K562 (cell line): ENCODE measurements around the gene ITPR2. TPM values are rescaled to one million over a fixed set of nuclear protein-coding genes. Genes with fewer than 3 reads are reported as not detected.

Source experiments
- BCL6 ChIP-seq: fragments of 250-450 bp; sonication (Bioruptor Pico); IDR thresholded peaks from 2 replicates; pipeline ENCODE4 v1.4.0; 2020
- HNRNPH1 ChIP-seq: fragments of 200-400 bp; formaldehyde crosslinking; optimal IDR thresholded peaks from 2 replicates; pipeline ENCODE3; 2017; ENCODE audit warnings: low read depth, mild to moderate bottlenecking, low read length, moderate library complexity
- SIRT6 ChIP-seq: IDR thresholded peaks from one replicate; pipeline ENCODE4 v1.6.1; 2012; ENCODE audit warnings: low read depth, mild to moderate bottlenecking, control low read depth, inconsistent platforms, low read length, moderate library complexity
- SMARCE1 ChIP-seq: fragments of 450-650 bp; IDR thresholded peaks from 2 replicates; pipeline ENCODE4 v1.7.1; 2016; ENCODE audit warnings: mild to moderate bottlenecking
- TRIM28 ChIP-seq: fragments of 450-650 bp; IDR thresholded peaks from 2 replicates; pipeline ENCODE4 v1.6.1; 2017
- U2AF2 ChIP-seq: fragments of 200-400 bp; formaldehyde crosslinking; optimal IDR thresholded peaks from 2 replicates; pipeline ENCODE3; 2017; ENCODE audit warnings: low read depth, mild to moderate bottlenecking, low read length
- ZNF347 ChIP-seq: fragments of 450-650 bp; formaldehyde crosslinking; IDR thresholded peaks from 2 replicates; pipeline ENCODE4 v1.4.0; 2020; ENCODE audit warnings: low read depth, mild to moderate bottlenecking, moderate library complexity
- ZNF408 ChIP-seq: fragments of 250-450 bp; sonication (Bioruptor Pico); IDR thresholded peaks from 2 replicates; pipeline ENCODE4 v1.4.0; 2020; ENCODE audit warnings: low read depth, mild to moderate bottlenecking, moderate library complexity
- polyA plus RNA-seq, 8 experiments: library from polyadenylated mRNA; depleted of rRNA in 4 of 8; stranded (reverse) in 5 of 8; unstranded in 3 of 8; fragments of >200 nt; fragmentation: Nextera tagmentation in 2 of 8; fragmentation: Illumina TruSeq in 1 of 8; extraction: Ambion mirVana in 2 of 8; extraction: Trizol in 1 of 8; gene quantifications; 2 replicates each; pipeline versions ENCODE4 v1.2.1 to v1.2.3, GENCODE V29; 2011 to 2014; ENCODE audit warnings: inconsistent platforms in 1 of 8, missing spikeins in 1 of 8
- total RNA-seq, 7 experiments: library from RNA; depleted of rRNA in 6 of 7; stranded (reverse); fragments of >200 nt in 6 of 7; fragmentation: Illumina TruSeq in 2 of 7; extraction: Trizol in 2 of 7; gene quantifications; 2 replicates each; pipeline versions ENCODE4 v1.2.1 to v1.2.3, GENCODE V29; 2011 to 2021; ENCODE audit warnings: low replicate concordance in 1 of 7
- TF ChIP-seq, protein P1 (sequence below), 2 experiments: fragments of 450-650 bp; formaldehyde crosslinking in 1 of 2; IDR thresholded peaks; 2 replicates each; pipeline versions ENCODE4 v1.4.0 to v1.6.1; 2014 to 2020; ENCODE audit warnings: mild to moderate bottlenecking in 2 of 2, borderline replicate concordance in 1 of 2, low read depth in 1 of 2
- TF ChIP-seq, protein P2 (sequence below), 2 experiments: fragments of 450-650 bp; IDR thresholded peaks; 2 replicates each; pipeline ENCODE4 v1.6.1; 2016
- TF ChIP-seq, protein P3 (sequence below): sonication (generic); formaldehyde crosslinking; IDR thresholded peaks from 2 replicates; pipeline ENCODE4 v1.8.0; 2022; ENCODE audit warnings: mild to moderate bottlenecking, missing genetic modification reagents

ITPR2 gene
- total and polyA plus RNA-seq, 9 of the 15 experiments (the other 6 are each of a cell fraction or from before 2014, with no cell fraction given) = 0.21 to 3.3 (median 0.95) TPM

DNA sequence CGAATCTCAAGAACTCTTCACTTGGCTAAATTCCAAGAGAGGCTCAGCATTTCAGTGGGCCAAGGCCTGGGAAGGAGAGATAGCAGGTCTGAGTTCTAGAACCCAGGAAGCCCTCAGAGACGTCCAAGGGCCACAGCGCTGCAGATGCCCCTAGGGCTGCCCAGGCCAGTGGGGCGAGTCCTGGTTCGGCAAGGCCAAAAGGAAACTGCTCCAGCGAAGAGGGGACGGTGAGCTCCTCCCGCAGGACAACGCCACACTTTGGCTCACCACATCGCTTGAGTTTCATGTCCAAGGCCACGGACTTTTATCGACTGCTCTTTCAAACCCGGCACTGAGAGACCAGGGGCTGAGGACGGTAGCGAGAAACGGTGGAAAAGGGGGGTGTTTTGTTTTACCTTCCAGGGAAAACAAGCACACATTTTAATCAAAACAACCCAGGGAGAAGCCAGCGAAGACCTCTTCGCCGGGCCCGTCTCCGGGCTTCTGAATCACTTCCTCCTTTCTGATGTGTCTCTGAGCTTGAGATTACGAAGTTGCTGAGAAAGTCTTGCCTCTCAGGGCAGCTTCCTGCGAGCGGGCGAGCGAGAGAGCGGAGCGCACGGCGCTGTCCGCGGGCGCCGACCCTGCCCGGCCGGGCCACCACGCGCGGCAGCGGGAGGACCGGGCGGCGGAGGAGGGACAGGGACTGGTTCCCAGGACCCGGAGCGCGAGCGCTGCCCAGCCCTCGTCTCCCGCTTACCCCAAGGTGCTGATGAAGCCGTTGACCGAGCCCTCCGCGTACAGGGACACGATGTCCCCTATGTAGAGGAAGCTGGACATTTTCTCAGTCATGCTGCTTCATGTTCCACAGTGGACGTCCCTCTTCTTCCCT, 808 bp downstream of the ITPR2 start (continued):
- peak; percentile 48; the same call in 1 of the 2 replicates for TF ChIP-seq SMARCE1
- TF ChIP-seq ZNF347 (CRISPR knock-in tag) = no peak
- TF ChIP-seq, protein P1, sequence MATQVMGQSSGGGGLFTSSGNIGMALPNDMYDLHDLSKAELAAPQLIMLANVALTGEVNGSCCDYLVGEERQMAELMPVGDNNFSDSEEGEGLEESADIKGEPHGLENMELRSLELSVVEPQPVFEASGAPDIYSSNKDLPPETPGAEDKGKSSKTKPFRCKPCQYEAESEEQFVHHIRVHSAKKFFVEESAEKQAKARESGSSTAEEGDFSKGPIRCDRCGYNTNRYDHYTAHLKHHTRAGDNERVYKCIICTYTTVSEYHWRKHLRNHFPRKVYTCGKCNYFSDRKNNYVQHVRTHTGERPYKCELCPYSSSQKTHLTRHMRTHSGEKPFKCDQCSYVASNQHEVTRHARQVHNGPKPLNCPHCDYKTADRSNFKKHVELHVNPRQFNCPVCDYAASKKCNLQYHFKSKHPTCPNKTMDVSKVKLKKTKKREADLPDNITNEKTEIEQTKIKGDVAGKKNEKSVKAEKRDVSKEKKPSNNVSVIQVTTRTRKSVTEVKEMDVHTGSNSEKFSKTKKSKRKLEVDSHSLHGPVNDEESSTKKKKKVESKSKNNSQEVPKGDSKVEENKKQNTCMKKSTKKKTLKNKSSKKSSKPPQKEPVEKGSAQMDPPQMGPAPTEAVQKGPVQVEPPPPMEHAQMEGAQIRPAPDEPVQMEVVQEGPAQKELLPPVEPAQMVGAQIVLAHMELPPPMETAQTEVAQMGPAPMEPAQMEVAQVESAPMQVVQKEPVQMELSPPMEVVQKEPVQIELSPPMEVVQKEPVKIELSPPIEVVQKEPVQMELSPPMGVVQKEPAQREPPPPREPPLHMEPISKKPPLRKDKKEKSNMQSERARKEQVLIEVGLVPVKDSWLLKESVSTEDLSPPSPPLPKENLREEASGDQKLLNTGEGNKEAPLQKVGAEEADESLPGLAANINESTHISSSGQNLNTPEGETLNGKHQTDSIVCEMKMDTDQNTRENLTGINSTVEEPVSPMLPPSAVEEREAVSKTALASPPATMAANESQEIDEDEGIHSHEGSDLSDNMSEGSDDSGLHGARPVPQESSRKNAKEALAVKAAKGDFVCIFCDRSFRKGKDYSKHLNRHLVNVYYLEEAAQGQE (IDR thresholded peaks at IDR 0.05; ENCODE audit: borderline replicate concordance) = peak; percentile 34; the same call in 1 of the 2 replicates
- TF ChIP-seq, protein P1 (CRISPR knock-in tag; IDR thresholded peaks at IDR 0.05; ENCODE audit: low read depth) = no peak
- TF ChIP-seq SIRT6 = no peak
- TF ChIP-seq HNRNPH1 = no peak
- TF ChIP-seq BCL6 = no peak
- no peak for TF ChIP-seq U2AF2
- TF ChIP-seq, protein P2, sequence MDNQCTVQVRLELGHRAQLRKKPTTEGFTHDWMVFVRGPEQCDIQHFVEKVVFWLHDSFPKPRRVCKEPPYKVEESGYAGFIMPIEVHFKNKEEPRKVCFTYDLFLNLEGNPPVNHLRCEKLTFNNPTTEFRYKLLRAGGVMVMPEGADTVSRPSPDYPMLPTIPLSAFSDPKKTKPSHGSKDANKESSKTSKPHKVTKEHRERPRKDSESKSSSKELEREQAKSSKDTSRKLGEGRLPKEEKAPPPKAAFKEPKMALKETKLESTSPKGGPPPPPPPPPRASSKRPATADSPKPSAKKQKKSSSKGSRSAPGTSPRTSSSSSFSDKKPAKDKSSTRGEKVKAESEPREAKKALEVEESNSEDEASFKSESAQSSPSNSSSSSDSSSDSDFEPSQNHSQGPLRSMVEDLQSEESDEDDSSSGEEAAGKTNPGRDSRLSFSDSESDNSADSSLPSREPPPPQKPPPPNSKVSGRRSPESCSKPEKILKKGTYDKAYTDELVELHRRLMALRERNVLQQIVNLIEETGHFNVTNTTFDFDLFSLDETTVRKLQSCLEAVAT (IDR thresholded peaks at IDR 0.05) = no peak
- TF ChIP-seq, protein P3, sequence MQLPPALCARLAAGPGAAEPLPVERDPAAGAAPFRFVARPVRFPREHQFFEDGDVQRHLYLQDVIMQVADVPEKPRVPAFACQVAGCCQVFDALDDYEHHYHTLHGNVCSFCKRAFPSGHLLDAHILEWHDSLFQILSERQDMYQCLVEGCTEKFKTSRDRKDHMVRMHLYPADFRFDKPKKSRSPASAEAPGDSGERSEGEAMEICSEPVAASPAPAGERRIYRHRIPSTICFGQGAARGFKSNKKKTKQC (CRISPR knock-in tag) = no peak
- TF ChIP-seq TRIM28 = no peak
- TF ChIP-seq ZNF408 (CRISPR knock-in tag) = no peak
